Gastroesophageal sphincter (tissue), 2 donors: ENCODE results near the gene ARHGAP26.

ENCODE experiments used
- POLR2A ChIP-seq, 2 donors: fragments of 450-650 bp; IDR thresholded peaks; one replicate each; pipeline ENCODE4 v1.6.1; 2017; ENCODE audit warnings: antibody characterized with exemption in 2 of 2, mild to moderate bottlenecking in 2 of 2, moderate library complexity in 1 of 2
- POLR2AphosphoS5 ChIP-seq: sonication (generic); formaldehyde crosslinking; IDR thresholded peaks from one replicate; pipeline ENCODE4 v1.6.1; 2017; ENCODE audit warnings: antibody characterized with exemption

DNA sequence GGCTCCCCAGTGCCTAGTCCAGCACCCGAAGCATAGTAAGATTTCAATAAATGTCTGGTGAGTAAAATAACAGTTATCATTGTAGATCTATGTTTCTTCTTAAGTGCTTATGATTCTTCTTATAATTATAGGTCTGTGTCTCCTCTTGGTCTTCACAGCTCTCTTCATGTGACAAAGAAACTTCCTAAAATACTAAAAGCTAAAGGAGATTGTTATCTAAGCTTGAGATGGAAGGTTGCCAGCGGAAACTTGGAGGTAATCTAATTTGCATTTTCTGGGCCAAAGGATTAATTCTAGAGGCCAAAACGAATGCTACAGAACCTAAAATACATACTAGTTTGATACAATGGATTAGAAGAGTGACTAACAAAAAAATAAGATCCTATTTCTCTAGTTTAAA lies 13.6 kb upstream of the ARHGAP26 start:
- no peak for TF ChIP-seq POLR2A (IDR thresholded peaks at IDR 0.05)
- no peak for TF ChIP-seq POLR2AphosphoS5
